A549 (cell line): Measurements from ENCODE around the gene SGSM2. TPM values are rescaled to one million over a fixed set of nuclear protein-coding genes. Genes with fewer than 3 reads are reported as not detected.

ENCODE experiments used
- ATAC-seq, 2 experiments: fragments of 200-7000 bp in 1 of 2; fragments of >200 bp in 1 of 2; cut with Nextera tagmentation in 1 of 2; cut with Tn5 transposase in 1 of 2; 3 replicates each; pipeline versions ENCODE4 v1.8.0 to v1.9.1; 2018 to 2020; ENCODE audit warnings: mild to moderate bottlenecking in 1 of 2, moderate library complexity in 1 of 2
- CTCF ChIA-PET: fragments of 300-600 bp; sonication (Branson Sonifier 250); formaldehyde crosslinking; extraction: SDS; loops from one replicate; lab custom pipeline; 2021; ENCODE audit warnings: antibody characterized with exemption, inconsistent platforms; lab: Yijun Ruan, JAX
- POLR2A ChIA-PET: fragments of 350-600 bp; formaldehyde crosslinking; extraction: SDS; loops from one replicate; lab custom pipeline; 2021; ENCODE audit warnings: antibody characterized with exemption, inconsistent platforms; lab: Yijun Ruan, JAX
- DNase-seq, 2 experiments: peaks; one replicate each; pipeline versions ENCODE4 v3.0.0 to v3.0.0-alpha.2; 2011 to 2016; ENCODE audit warnings: low read depth in 1 of 2, low spot score in 1 of 2
- FAIRE-seq: peaks from 2 replicates; lab custom pipeline; 2011; peaks lifted over from hg19 to GRCh38; lab: Jason Lieb, UNC
- H3K27ac ChIP-seq, 2 experiments: fragments of >200 bp; sonication (Bioruptor Twin); formaldehyde crosslinking; 3 replicates each; pipeline ENCODE4 v1.5.1; 2016 to 2017
- H3K4me1 ChIP-seq: fragments of >200 bp; sonication (Bioruptor Twin); formaldehyde crosslinking; 3 replicates; pipeline ENCODE4 v1.6.1; 2016
- H3K4me2 ChIP-seq: fragments of >200 bp; sonication (Bioruptor Twin); formaldehyde crosslinking; 3 replicates; pipeline ENCODE4 v1.6.1; 2016
- H3K4me3 ChIP-seq: fragments of >200 bp; sonication (Bioruptor Twin); formaldehyde crosslinking; 3 replicates; pipeline ENCODE4 v1.5.1; 2016
- H3K9me3 ChIP-seq: fragments of >200 bp; sonication (Bioruptor Twin); formaldehyde crosslinking; 3 replicates; pipeline ENCODE4 v1.6.1; 2016
- BCL3 ChIP-seq: fragments of >200 bp; sonication (Bioruptor Twin); formaldehyde crosslinking; IDR thresholded peaks from 3 replicates; pipeline ENCODE4 v1.6.1; 2016
- CBX8 ChIP-seq: fragments of 200-600 bp; sonication (generic); IDR thresholded peaks from 2 replicates; pipeline ENCODE4 v1.6.1; 2016
- CHD2 ChIP-seq: fragments of 150-350 bp; IDR thresholded peaks from 2 replicates; pipeline ENCODE4 v1.6.1; 2014; ENCODE audit warnings: low read length; ENCODE audit not compliant: partially characterized antibody
- E2F6 ChIP-seq: IDR thresholded peaks from 2 replicates; pipeline ENCODE4 v1.6.1; 2012; ENCODE audit warnings: low read depth, borderline replicate concordance
- EHF ChIP-seq: fragments of 250-450 bp; sonication (Bioruptor Pico); IDR thresholded peaks from 2 replicates; pipeline ENCODE4 v1.5.0; 2020; ENCODE audit warnings: mild to moderate bottlenecking
- EHMT2 ChIP-seq: fragments of 200-600 bp; sonication (generic); IDR thresholded peaks from 2 replicates; pipeline ENCODE4 v1.6.1; 2016; ENCODE audit warnings: antibody characterized with exemption, low read depth, mild to moderate bottlenecking, moderate library complexity
- EP300 ChIP-seq, 2 experiments: fragments of >200 bp; sonication (Bioruptor Twin); formaldehyde crosslinking; IDR thresholded peaks; 2 replicates in 1 of 2; 3 replicates in 1 of 2; pipeline ENCODE4 v1.6.1; 2016 to 2017
- HES2 ChIP-seq: fragments of >200 bp; sonication (Bioruptor Twin); formaldehyde crosslinking; IDR thresholded peaks from 2 replicates; pipeline ENCODE4 v1.6.1; 2016
- HEYL ChIP-seq: fragments of 250-450 bp; sonication (Bioruptor Pico); IDR thresholded peaks from 2 replicates; pipeline ENCODE4 v1.8.0; 2021; ENCODE audit warnings: mild to moderate bottlenecking, moderate library complexity
- HOXA7 ChIP-seq: fragments of 250-450 bp; sonication (Bioruptor Pico); IDR thresholded peaks from 2 replicates; pipeline ENCODE4 v1.5.0; 2020; ENCODE audit warnings: mild to moderate bottlenecking, moderate library complexity
- HOXB5 ChIP-seq: fragments of 250-450 bp; sonication (Bioruptor Pico); IDR thresholded peaks from 2 replicates; pipeline ENCODE4 v1.5.0; 2020; ENCODE audit warnings: mild to moderate bottlenecking, moderate library complexity
- JUN ChIP-seq, 2 experiments: fragments of >200 bp; sonication (Bioruptor Twin); formaldehyde crosslinking; IDR thresholded peaks; 2 replicates in 1 of 2; 3 replicates in 1 of 2; pipeline ENCODE4 v1.6.1; 2016 to 2017
- MAFK ChIP-seq: fragments of 450-650 bp; IDR thresholded peaks from 2 replicates; pipeline ENCODE4 v1.6.1; 2014; ENCODE audit not compliant: partially characterized antibody
- MAZ ChIP-seq: fragments of 150-350 bp; IDR thresholded peaks from 2 replicates; pipeline ENCODE4 v1.6.1; 2014; ENCODE audit warnings: antibody characterized with exemption, low read depth, low read length, borderline replicate concordance
- MYC ChIP-seq: IDR thresholded peaks from 2 replicates; pipeline ENCODE4 v1.6.1; 2012; ENCODE audit warnings: mild to moderate bottlenecking, inconsistent platforms, low read length, improper control_type of control experiment, borderline replicate concordance
- NPAS2 ChIP-seq: fragments of 250-450 bp; sonication (Bioruptor Pico); IDR thresholded peaks from 2 replicates; pipeline ENCODE4 v1.8.0; 2022; ENCODE audit warnings: mild to moderate bottlenecking, moderate library complexity, borderline replicate concordance
- NR3C1 ChIP-seq: fragments of >200 bp; sonication (Bioruptor Twin); formaldehyde crosslinking; IDR thresholded peaks from 3 replicates; pipeline ENCODE4 v1.6.1; 2017
- PHF8 ChIP-seq: fragments of 200-600 bp; sonication (generic); IDR thresholded peaks from 2 replicates; pipeline ENCODE4 v1.6.1; 2016; ENCODE audit warnings: low read depth, mild to moderate bottlenecking, antibody characterized with exemption, moderate library complexity, borderline replicate concordance
- POLR2A ChIP-seq: IDR thresholded peaks from 2 replicates; pipeline ENCODE4 v1.6.1; 2012; ENCODE audit warnings: mild to moderate bottlenecking, low read length
- RARB ChIP-seq: fragments of 250-450 bp; sonication (Bioruptor Pico); IDR thresholded peaks from 2 replicates; pipeline ENCODE4 v1.8.0; 2021; ENCODE audit warnings: mild to moderate bottlenecking, moderate library complexity
- RNF2 ChIP-seq: fragments of 200-600 bp; sonication (generic); IDR thresholded peaks from 2 replicates; pipeline ENCODE4 v1.6.1; 2016; ENCODE audit warnings: low read depth, mild to moderate bottlenecking, antibody characterized with exemption, moderate library complexity, borderline replicate concordance
- SMC3 ChIP-seq: fragments of >200 bp; sonication (Bioruptor Twin); formaldehyde crosslinking; IDR thresholded peaks from 3 replicates; pipeline ENCODE4 v1.6.1; 2018; ENCODE audit warnings: inconsistent platforms
- SREBF2 ChIP-seq: fragments of 450-650 bp; IDR thresholded peaks from 2 replicates; pipeline ENCODE4 v1.6.1; 2014; ENCODE audit warnings: mild to moderate bottlenecking, moderate library complexity
- TFCP2L1 ChIP-seq: fragments of 250-450 bp; sonication (Bioruptor Pico); IDR thresholded peaks from 2 replicates; pipeline ENCODE4 v1.5.0; 2021; ENCODE audit warnings: mild to moderate bottlenecking
- TP53 ChIP-seq: fragments of 250-450 bp; sonication (Bioruptor Pico); IDR thresholded peaks from 2 replicates; pipeline ENCODE4 v1.5.0; 2021; ENCODE audit warnings: mild to moderate bottlenecking, moderate library complexity
- ZC3H11A ChIP-seq: fragments of 450-650 bp; IDR thresholded peaks from 2 replicates; pipeline ENCODE4 v1.6.1; 2014; ENCODE audit warnings: antibody characterized with exemption, mild to moderate bottlenecking
- ZFP36 ChIP-seq: fragments of 450-650 bp; IDR thresholded peaks from 2 replicates; pipeline ENCODE4 v1.6.1; 2014; ENCODE audit warnings: borderline replicate concordance; ENCODE audit not compliant: partially characterized antibody
- ZNF302 ChIP-seq: fragments of 250-450 bp; sonication (Bioruptor Pico); IDR thresholded peaks from 2 replicates; pipeline ENCODE4 v1.9.0; 2021; ENCODE audit warnings: inconsistent platforms, mild to moderate bottlenecking, moderate library complexity
- WGBS: methylation state at CpG from one replicate; pipeline ENCODE4 v1.1.6; 2017; ENCODE audit errors: missing lambda C conversion rate; 5-methylcytosine and 5-hydroxymethylcytosine counted together
- polyA plus RNA-seq, 4 experiments: library from polyadenylated mRNA; depleted of rRNA in 3 of 4; stranded (reverse); fragments of >200 nt; fragmentation: RNase III in 1 of 4; extraction: RNeasy Plus Mini Kit Qiagen cat#74134 plus additional on column Dnase treatment in 1 of 4; gene quantifications; 2 replicates in 3 of 4; 3 replicates in 1 of 4; pipeline ENCODE4 v1.2.3, GENCODE V29; 2011 to 2017

The SGSM2 gene
- polyA plus RNA-seq, 2 of the 4 experiments (the other 2 are of a cell fraction) = 24.9 to 53.3 TPM

GRCh38 chr17:2299136-2299535 lies 38.2 kb upstream of the SGSM2 start (continued):
- TF ChIP-seq BCL3 = no peak

GRCh38 chr17:2299756-2300155 lies 37.5 kb upstream of the SGSM2 start:
- TF ChIP-seq MAZ (no peak), RNF2 (no peak), MYC (no peak), SMC3 (no peak), ZC3H11A (no peak), ZNF302 (CRISPR knock-in tag) (no peak), EHF (CRISPR knock-in tag) (no peak), EP300 (IDR thresholded peaks at IDR 0.05) (no peak), MAFK (no peak), PHF8 (no peak), NPAS2 (CRISPR knock-in tag) (no peak), EHMT2 (no peak), RARB (CRISPR knock-in tag) (no peak)
- Histone ChIP-seq H3K9me3 (no peaks in the 10 kb centered on the region), H3K4me2 (no peak overlapping the region), H3K27ac (no peak overlapping the region), H3K4me3 (no peak overlapping the region), H3K4me1 (peaks cover 17% of the 10 kb centered on the region; the same call in 2 of the 3 replicates)
- ChIA-PET CTCF (no interaction called here), POLR2A (no interaction called here)
- ATAC-seq (no peak), FAIRE-seq (no peak), DNase-seq (no peak)
- WGBS = 91% methylated on average over 22 of the region's 22 CpGs

GRCh38 chr17:2302778-2303203 lies 34.5 kb upstream of the SGSM2 start:
- peak overlapping the region; percentile 75 for H3K4me3 ChIP-seq
- peak overlapping the region; percentile 97 to 99 for H3K27ac ChIP-seq
- POLR2A ChIA-PET = interaction anchor here (0.6 to 2.6 kb wide), 12 partner anchors 11 to 463 kb away, joined by 3 to 37 read pairs (median 6); partner anchors contain the start of genes SGSM2 and TSR1
- no peaks in the 10 kb centered on the region for H3K9me3 ChIP-seq
- FAIRE-seq (no peak), ATAC-seq (peak; percentile 12 to 13; a peak in 5 of 6 replicates), DNase-seq (no peak)
- peak overlapping the region; percentile 98 for H3K4me2 ChIP-seq
- WGBS = 4% methylated on average over 12 of the region's 12 CpGs
- peaks cover 13% of the 10 kb centered on the region; the same call in 2 of the 3 replicates for H3K4me1 ChIP-seq
- TF ChIP-seq TP53 (no peak), TFCP2L1 (CRISPR knock-in tag) (no peak), CBX8 (no peak), BCL3 (no peak), ZFP36 (no peak), HOXA7 (CRISPR knock-in tag) (no peak), CHD2 (no peak), HEYL (no peak), HOXB5 (CRISPR knock-in tag) (no peak), JUN (IDR thresholded peaks at IDR 0.05) (no peak), E2F6 (no peak), NR3C1 (no peak), POLR2A (no peak), HES2 (no peak), SREBF2 (no peak), MYC (no peak), SMC3 (no peak)
- CTCF ChIA-PET = interaction anchor here (0.9 to 3.0 kb wide), 8 partner anchors 9 to 277 kb away, joined by 3 to 11 read pairs (median 4); partner anchors contain the start of genes HIC1 and TSR1
